T-helper 22 cell (primary cell): ENCODE measurements around the gene RCAN1.

Experiments
- DNase-seq: peaks from one replicate; pipeline ENCODE4 v3.0.0-alpha.2; 2020; ENCODE audit warnings: low read depth

The RCAN1 gene

DNA sequence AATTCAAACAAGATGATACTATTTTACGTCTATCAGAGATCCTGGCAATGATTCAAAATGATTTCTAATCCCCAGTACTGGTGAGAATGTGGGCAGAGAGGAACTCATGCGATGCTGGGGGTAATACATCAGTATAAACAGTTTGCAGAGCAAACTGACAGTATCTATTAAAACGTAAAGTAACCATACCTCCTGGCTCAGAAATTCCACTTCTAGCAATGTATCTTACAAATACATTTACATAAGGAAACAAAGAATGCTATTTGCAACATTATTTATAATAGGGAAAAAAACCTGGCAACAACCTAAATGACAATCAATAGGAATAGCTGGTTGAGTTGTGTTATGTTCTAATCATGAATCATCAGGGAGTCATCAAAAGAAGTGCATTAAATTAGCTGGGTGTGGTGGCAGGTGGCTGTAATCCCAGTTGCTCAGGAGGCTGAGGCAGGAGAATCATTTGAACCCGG is 15.9 kb downstream of the RCAN1 start:
- no peak for DNase-seq

DNA sequence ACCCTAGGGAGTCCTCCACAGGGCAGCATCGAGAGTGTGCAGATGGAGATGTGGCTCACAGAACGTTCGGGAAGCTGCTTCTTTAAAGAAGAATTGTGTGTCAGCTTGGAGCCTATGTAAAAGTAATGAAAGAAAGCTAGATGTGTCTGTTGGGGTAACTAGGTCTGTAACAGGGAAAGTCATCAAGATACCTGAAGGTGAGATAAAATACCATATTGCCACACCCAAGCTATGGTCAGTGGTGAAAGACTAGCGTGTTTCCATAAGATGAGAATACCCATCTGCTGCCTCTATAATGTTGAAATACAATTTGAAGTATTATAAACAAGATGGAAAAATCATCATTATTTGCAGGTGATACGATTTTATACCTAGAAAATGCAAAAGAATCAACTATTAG is 17.5 kb downstream of the RCAN1 start:
- no peak for DNase-seq

DNA sequence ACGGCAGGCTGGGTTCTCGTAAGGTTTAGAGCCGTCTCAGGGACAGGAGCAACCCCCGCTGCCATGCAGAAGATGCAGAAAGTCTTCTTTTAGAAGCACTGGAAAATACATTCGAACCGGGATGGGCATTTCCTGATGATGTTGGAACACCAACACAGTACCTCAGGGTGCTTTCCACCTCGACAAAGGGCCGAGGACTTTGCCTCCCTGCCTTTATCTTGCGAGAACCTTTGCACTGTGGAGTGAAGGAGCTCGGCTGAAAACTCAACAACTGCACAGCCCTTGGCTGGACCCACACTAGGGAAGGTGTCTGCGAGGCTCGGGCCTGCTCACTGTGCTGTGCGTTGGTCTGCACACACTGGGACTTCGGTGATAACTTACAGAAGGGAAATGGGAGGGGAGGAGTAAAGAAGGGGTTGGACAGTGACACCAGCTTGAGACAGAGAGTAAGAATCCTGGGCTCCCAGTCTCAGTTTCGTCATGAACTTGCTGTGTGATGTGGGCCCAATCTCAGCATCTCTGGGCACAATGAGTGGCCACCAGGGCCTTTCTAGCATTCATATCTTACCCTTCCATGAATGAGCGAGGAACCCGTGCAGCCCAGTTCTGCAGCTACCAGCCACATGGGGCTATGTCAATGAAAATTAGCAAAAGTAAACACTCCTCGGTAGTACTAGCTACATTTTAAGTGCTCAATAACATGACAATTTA is 18.2 kb downstream of the RCAN1 start:
- no peak for DNase-seq

DNA sequence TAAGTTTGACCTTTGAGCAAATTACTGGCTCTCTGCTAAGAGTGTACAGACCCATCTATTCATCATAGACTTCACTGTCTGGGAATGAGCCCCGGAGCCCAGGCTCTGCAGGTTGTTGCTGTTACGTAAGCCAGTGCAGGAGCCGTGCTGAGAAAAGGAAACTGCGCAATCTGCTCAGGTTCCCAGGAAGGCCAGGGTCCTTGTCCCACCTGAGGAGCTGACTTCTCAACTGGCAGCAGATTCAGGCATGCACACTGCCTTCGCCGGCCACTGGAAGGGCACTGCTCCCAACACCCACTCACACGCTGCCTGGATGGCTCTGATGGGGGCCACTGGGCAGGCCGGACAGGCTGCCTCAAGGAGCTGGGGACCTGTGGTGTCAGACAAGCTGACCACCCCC is 19.5 kb downstream of the RCAN1 start:
- no peak for DNase-seq

DNA sequence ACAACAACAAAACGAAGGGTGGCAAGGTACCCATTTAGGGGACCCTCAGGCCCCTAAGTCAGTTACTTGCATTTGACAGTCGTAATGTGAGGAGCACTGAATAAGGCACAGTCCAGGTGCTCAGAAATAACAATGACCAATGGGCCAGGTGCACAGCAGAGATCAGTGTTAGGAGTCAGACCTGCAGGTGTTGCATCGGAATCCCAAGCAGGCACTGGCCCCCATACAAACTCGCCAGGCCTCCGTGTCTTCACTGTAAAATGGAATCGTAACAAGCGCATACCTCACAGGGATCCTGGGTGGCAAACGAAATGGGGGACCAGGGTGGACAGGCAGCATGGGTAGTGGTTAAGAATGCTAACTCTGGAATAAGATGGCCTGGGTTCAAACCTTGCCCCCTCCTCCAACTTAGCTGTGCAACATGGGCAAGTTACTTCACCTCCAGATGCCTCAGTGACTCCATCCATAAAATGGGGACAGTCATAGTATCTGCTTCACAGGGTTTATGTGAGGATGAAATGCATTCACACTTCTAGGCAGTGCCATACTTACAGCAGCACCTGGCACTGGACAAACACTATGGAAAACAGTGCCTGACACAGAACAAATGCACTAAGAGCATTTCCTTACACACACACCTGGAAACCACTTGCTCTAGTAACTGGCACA is 20.2 kb downstream of the RCAN1 start:
- DNase-seq = no peak

DNA sequence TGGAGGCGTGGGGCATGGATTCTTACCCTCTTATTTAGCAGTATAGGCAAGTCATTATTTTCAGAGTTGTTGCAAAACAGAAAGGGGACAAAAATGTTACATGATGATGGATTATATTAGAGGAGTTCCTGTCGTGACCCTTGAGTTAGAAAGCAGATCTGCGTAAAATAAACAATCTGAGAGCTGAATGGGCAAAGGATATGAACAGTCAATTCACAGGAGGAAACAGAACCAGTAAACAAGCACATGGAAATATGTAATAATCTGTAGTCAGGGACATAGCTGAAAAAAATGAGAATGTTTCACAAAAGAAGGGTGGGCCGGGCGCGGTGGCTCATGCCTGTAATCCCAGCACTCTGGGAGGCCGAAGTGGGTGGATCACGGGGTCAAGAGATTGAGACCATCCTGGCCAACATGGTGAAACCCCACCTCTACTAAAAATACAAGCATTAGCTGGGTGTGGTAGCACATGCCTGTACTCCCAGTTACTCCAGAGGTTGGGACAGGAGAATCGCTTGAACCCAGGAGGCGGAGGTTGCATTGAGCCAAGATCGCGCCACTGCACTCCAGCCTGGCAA is 20.9 kb downstream of the RCAN1 start:
- DNase-seq = no peak

DNA sequence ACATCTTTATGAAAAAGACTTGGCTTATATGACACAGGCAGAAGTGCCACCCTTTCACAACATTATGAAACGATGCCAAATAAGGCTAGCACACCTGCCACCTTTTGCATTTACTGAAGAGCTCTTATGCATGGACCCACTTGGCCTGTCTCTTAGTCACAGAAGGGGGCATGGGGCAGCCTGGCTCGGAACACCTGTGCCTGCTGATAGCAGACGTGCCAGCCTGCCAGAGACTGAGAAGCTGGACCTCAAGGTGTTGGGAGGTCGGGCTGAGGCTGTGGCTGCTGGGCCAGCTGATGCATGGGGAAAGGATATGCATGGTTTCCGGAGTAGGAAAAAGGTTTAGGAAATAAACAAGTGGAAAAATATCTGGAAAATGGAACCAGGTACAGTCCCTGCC is 21.5 kb downstream of the RCAN1 start:
- DNase-seq = no peak

DNA sequence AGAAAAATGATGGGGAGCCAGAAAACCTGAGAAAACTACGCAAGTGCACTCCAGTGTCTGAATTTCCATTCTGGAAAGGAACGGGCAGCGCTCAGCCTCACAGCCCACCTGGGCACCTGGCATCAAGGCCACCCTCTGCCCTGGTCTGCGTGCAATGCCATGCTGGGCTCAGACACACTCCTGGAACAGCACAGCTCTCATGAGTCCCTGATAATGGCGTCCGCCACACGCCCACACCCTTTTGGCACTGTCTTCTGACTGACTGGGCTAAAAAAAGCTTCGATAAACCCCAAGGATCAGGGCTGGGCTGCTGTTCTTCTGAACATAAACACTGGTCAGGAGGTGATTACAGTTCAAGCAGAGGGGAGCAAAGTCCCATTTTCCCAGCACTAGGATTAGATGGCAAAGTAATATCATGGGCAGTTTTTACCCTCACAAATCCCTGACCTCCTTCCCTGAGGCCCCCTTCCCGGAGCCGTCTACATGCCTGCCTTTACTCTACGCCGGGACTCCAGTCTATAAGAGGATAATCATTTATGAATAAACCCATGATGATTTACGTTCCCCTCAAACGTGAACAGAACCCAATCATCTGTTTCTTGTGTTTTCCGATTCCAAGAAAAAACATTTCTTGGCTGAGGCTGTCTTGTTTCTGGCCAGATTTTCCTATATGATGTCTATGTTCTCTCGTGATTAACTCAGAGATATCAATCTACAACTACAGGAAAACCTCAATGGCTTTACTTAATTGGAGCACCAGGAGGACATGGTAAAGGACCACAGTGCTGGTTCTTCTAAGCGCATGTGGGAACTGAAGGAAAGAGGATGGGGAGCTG is 22.6 kb downstream of the RCAN1 start:
- DNase-seq = no peak

DNA sequence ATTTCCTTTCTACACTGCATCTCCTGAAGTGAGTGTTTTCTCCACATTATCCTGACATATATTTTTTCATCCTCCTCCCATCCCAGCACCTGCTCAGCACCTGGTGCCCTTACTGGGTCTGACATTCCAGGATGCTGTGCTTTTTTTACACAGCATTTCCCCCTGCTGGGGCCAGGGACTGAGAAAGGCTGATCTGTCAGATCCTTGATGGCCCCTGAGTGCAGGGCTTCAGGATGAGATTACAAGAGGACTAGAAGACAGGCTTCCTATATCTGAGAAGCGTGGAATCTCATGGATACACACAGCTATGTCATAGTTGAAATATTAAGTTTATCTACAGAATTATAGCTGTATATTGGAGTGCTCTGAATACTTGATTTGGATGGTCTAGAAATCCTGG is 24.4 kb downstream of the RCAN1 start:
- DNase-seq = no peak

DNA sequence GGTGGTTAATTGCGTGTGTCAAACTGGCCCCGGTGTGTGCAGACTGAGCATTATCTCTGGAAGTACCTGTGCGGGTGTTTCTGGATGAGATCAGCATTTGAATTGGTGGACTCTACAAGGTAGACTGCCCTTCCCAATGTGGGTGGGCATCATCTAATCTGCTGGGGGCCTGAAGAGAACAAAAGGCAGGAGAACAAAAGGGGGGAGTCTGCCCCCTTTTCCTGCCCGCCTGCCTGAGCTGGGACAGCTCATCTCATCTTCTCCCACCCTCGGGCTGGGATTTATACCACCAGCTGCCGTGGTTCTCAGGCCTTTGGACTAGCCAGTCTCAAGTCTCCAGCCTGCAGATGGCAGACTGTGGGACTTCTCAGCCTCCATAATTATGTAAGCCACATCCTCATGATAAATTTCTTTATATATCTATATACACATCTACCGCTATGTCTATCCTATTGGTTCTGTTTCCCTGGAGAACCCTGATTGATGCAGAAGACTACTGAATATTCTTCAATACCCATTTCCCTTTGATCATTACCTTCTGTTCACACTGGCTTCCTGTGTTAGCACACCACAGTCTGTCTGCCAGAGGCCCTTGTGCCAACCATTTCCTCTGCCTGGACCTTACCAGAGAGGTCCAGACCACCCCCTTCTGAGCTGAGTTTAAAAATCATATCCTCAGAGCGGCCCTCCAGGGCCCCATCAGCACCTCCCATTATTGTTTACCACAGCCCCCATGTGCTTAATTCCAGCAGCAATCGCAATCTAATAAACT is 25.2 kb downstream of the RCAN1 start:
- DNase-seq = no peak

DNA sequence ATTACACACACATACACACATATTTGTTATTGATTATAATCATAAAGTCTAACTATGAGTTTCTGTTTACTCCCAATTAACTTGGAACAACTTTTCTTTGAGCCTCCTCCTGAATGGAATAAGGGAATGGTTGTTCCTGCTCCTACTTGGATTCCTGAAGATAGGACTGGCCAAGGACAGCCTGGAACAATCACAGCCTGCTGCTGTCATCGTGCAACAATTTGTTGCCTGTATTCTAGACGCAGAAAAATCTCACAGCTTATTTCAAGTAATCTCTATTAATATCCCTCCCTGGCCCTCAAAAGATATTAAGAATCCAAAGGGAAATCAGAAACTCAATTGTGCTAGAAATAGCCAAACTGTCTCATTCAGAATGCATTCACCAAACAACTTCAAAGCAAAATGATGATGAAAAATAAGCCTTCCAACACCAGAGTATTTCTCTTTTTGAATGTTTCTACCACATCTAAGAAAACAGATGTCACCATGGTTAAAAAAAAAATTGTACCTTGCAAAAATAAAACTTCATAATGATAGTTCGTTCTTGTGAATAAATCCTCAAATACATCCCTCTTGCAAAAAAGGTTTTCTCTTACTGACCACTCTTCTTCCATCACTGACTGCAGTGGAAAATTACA is 30.9 kb downstream of the RCAN1 start:
- DNase-seq = no peak

DNA sequence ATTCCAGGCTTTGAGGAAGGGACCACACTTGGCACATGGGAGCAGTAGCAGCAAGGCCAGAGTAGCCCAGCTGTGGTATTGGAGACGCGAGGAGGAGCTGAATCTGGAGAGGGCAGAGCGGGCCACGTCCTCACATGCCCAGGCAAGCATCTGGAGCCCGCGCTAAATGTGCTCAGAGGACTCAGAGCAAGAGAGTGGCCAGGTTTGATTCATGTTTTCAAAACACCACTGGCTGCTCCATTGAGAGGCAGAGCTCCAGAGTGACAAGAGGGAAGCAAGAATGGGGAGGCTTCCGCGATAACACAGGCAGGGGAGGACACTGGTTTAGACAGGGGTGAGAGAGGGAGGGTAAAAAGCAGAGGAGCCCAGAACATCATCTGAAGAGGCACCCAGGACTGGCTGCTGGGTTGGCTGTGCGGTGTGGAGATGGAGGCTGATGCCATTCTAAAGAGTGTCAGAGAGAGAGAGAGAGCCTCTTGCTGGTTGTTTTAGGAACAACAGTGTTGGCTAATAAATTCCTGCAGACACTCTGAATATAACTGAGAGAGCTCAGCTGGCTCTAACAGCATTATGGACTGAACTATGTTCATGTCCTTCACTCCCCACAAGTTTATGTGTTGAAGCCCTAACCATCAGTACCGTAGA is 32.3 kb downstream of the RCAN1 start:
- DNase-seq = no peak

DNA sequence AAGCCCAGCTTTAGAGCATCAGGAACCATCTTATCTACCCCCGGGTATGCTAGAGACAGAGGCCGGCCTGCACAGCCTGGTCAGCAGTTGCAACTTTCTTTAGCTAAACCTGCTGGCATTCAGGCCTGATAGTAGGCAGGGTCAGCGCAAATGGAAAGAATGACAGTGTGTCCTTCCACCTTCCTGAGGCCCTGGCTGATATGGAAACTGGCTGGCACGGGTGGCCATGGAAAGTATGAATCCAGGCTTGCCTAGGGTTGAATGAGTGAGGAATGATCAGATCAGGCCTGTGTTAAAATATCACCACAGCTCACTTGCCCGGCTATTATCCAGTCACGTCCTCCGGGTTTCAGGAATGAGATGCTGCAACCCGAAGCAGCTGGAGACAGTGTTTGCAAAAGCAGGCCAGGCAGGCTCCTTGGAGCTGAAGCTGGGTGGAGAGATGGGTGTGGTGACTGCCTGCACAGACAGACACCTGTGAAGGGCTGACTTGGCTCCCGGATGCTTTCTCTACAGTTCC is 34.7 kb downstream of the RCAN1 start:
- no peak for DNase-seq

DNA sequence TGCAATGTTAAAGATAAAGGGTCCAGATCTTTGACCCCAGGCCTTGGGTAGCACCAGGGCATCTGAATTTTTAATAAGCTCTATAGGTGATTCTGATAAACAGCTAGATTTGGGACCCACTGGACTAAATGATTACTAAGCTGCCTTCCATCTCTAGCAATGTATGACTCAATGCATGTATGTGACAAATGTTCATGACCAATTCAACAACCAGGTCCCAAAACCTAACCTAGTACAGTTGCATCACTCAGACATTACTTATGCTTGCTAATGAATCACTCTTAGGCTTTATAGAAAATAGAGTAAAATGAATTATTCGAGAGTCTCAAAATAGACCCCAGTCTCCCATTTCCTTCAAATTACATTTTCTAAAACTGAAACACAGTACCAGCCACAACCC is 35.5 kb downstream of the RCAN1 start:
- no peak for DNase-seq

DNA sequence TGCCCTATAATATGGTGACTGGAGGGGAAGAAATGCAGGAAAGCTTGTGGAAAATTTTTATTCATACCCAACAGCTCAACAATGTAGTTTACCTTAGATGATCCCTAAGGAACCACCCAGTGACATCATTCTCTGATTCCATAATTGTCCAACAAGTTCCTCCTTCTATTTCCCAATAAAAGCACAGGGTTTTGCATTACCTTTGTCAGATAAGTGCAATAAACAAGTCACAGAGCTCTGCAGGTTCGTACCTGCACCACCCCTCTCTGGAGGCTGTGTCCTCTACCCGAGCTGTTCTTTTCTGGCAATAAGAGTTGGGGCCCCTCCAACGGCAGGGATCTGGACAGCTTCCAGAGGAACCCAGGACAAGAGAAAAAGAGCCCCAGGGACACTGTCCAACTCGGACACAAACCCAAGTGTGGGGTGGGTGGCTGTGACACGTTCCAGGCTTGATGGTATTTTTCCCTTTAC is 38.8 kb downstream of the RCAN1 start:
- DNase-seq = no peak

DNA sequence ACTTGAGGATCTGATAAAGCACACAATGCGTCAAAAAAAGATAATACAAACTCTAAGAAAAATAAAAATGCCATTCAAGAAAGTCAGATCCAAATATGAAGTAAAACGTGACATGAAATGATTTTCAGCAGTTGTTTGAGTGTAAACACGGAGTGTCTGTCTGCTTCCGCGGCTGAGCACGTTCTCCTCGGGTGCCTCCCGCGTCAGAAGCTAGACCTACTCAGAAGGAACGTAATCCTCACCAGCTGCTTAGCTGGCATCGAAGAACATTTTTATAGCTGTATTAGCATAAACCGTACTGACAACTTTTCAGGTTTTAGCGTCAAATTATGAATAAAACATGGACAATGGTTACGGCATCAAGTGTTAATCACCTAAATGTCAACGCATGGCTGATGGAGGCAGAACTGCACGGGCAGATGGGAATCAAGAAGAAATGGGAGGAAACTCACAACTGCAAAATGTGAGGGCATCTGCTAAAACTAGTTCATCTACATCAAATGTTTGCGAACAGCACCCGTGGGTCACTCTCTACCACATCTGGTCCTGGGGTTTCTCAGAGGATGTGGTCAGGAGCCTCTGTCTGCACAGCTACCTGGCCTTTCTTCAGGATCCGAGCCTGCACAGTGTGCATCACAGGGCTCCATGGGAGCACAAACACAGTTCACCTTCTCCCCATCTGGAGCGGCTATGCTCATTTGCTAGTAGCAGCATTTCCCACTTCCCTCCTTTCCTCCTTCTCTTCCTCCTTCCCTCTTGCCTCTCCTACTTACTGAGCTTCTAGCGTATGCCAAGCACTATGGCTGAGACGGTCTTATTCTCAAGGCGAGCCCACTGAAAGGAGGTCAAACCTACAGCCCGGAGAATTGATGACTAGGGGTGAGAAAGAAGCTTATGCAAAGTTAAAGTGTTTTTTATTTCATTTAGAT is 40.0 kb downstream of the RCAN1 start:
- DNase-seq = no peak

DNA sequence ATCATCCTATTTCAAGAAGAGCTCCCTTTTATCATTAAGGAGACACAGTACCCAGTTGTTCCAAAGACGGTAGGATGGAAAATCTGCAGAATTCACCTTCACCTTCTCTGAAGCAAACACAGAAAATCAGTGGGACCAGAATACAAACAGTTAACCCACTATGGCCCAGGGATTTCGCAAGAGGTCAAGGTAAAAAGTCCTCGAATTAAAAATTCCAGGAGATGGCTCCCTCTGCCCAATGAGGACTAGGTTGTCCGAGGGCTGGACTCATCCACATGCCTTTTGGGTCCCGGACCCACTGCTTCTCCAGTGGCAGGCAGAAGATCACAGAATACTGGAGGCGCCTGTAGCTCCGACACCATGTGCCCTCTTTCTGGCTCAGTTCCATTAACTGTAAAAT is 42.9 kb downstream of the RCAN1 start:
- no peak for DNase-seq

DNA sequence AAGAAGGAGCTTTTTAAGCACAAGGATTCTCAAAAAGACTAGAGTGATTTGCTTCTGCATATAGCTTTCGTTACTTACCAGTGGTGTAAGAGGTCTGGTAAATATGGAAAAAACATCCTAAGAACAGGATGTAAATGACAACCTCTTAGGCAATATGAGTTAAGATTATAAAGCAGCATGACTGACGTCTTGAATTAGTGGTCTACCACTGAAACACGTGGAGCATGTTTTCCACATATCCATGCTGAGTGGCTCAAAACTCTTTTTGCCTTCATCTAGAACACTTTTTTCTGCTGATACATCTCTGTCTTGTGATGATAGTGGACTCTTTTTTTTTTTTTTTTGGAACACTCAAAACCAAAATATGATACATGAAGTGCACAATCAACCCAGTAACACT is 44.6 kb downstream of the RCAN1 start:
- DNase-seq = no peak

DNA sequence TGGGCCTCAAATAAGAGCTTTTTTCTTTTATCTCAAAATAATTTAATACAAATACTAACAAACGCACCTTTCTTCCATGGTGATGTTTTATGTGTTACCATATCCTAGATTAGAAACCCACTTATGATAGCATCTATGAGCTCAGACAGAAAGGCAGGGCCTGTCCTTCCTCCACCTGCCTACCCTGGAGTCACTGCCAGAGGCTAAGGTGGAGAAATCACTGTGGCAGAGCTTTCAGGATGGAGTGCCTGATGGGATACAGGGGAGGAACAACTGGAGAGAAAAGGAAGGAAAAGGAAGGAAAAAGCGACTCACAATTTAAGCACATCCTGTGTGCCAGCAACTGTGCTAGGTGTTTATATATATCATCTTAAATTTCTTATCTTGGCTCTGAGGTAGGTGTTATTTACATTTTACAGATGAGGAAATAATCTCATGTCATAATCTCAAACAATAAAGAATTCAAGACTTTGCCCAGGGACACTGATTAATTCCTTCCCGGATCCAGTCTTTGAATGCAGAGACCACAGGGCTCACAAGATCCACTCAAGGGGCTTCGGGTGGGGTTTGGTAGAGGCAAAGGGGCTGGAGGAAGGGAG is 45.4 kb downstream of the RCAN1 start:
- no peak for DNase-seq
